Upper lobe of right lung (tissue), 1 donor: Measurements from ENCODE around the gene ZDHHC11. TPM values are rescaled to one million over a fixed set of nuclear protein-coding genes. Genes with fewer than 3 reads are reported as not detected.

ENCODE experiments used
- ATAC-seq: fragments of 200-7000 bp; cut with Tn5 transposase; one replicate; pipeline ENCODE4 v1.9.1; 2020; ENCODE audit warnings: mild to moderate bottlenecking, moderate library complexity
- DNase-seq: peaks from one replicate; pipeline ENCODE4 v3.0.0-alpha.2; 2020
- H3K27ac ChIP-seq: fragments of 200-600 bp; one replicate; pipeline ENCODE4 v1.8.0; 2022
- H3K27me3 ChIP-seq: fragments of 200-600 bp; one replicate; pipeline ENCODE4 v1.8.0; 2022; ENCODE audit warnings: mild to moderate bottlenecking
- H3K36me3 ChIP-seq: fragments of 200-600 bp; one replicate; pipeline ENCODE4 v1.8.0; 2022
- H3K4me1 ChIP-seq: fragments of 200-600 bp; one replicate; pipeline ENCODE4 v1.8.0; 2022
- H3K4me3 ChIP-seq: fragments of 200-600 bp; one replicate; pipeline ENCODE4 v1.8.0; 2022; ENCODE audit warnings: mild to moderate bottlenecking
- H3K9me3 ChIP-seq: fragments of 200-600 bp; one replicate; pipeline ENCODE4 v1.8.0; 2022
- CTCF ChIP-seq: fragments of 200-600 bp; IDR thresholded peaks from one replicate; pipeline ENCODE4 v1.8.0; 2022; ENCODE audit warnings: antibody characterized with exemption
- intact Hi-C: fragments of 100-400 bp; cut with DNase I; formaldehyde crosslinking; loops from one replicate; pipeline ENCODE4 v1.11.0; 2022
- total RNA-seq: library from RNA; stranded (reverse); fragmentation: NEBNext Ultra II Directional; extraction: Animal tissue kit (Norgen Biotek cat#: 25700); gene quantifications from one replicate; pipeline ENCODE4 v1.2.1, GENCODE V29; 2021
- donor health status: DM: no; HTN: yes; CAD: no; lungs with severe emphysema.

ZDHHC11 gene
- total RNA-seq, 1 donor from 2014 or later = 12.6 TPM

GRCh38 chr5:876398-877365 is 25.9 kb upstream of the ZDHHC11 start:
- no peaks in the 10 kb centered on the region for H3K9me3 ChIP-seq
- intact Hi-C loops = no loop called here
- DNase-seq = peak; percentile 49
- TF ChIP-seq CTCF = no peak
- peaks cover 78% of the 10 kb centered on the region for H3K36me3 ChIP-seq
- no peaks in the 10 kb centered on the region for H3K4me1 ChIP-seq
- no peak for ATAC-seq
- H3K27me3 ChIP-seq = no peaks in the 10 kb centered on the region
- no peak overlapping the region for H3K4me3 ChIP-seq
- H3K27ac ChIP-seq = no peak overlapping the region

- Histone ChIP-seq H3K36me3 (peaks cover 78% of the 10 kb centered on the region), H3K9me3 (no peaks in the 10 kb centered on the region), H3K4me3 (no peak overlapping the region), H3K4me1 (no peaks in the 10 kb centered on the region), H3K27me3 (no peaks in the 10 kb centered on the region), H3K27ac (no peak overlapping the region)
- intact Hi-C loops = no loop called here
- no peak for DNase-seq
- no peak for TF ChIP-seq CTCF
- no peak for ATAC-seq
Observed at GRCh38 chr5:875931-876330, 25.1 kb upstream of the ZDHHC11 start.

GRCh38 chr5:873328-873727 is 22.5 kb upstream of the ZDHHC11 start:
- no peak for TF ChIP-seq CTCF

GRCh38 chr5:872301-872700 is 21.5 kb upstream of the ZDHHC11 start:
- Histone ChIP-seq H3K4me1 (no peaks in the 10 kb centered on the region), H3K9me3 (no peaks in the 10 kb centered on the region), H3K27ac (no peak overlapping the region), H3K27me3 (no peaks in the 10 kb centered on the region), H3K4me3 (no peak overlapping the region), H3K36me3 (peaks cover 97% of the 10 kb centered on the region)
- no peak for TF ChIP-seq CTCF
- no peak for ATAC-seq
- DNase-seq = no peak
- intact Hi-C loops = no loop called here

More at GRCh38 chr5:873328-873727, 22.5 kb upstream of the ZDHHC11 start:
- H3K36me3 ChIP-seq = peaks cover 97% of the 10 kb centered on the region
- DNase-seq (no peak), ATAC-seq (no peak)
- no peaks in the 10 kb centered on the region for H3K9me3 ChIP-seq
- intact Hi-C loops = no loop called here
- no peaks in the 10 kb centered on the region for H3K4me1 ChIP-seq
- H3K4me3 ChIP-seq = no peak overlapping the region
- no peak overlapping the region for H3K27ac ChIP-seq
- H3K27me3 ChIP-seq = no peaks in the 10 kb centered on the region

GRCh38 chr5:871596-872298 is 21.0 kb upstream of the ZDHHC11 start:
- H3K9me3 ChIP-seq = no peaks in the 10 kb centered on the region
- intact Hi-C loops = no loop called here
- H3K27ac ChIP-seq = no peak overlapping the region
- no peak for ATAC-seq
- peaks cover 96% of the 10 kb centered on the region for H3K36me3 ChIP-seq
- TF ChIP-seq CTCF = no peak
- H3K4me1 ChIP-seq = no peaks in the 10 kb centered on the region
- H3K27me3 ChIP-seq = no peaks in the 10 kb centered on the region
- DNase-seq = peak; percentile 56
- H3K4me3 ChIP-seq = no peak overlapping the region
